Left forelimb (tissue), 1 donor: ENCODE measurements around the gene RAB33B.
"Not testable (repeated sequence)": the region's sequence is repeated elsewhere in the genome, so short reads cannot be mapped to it uniquely, and the experiment has no call there.

Experiments used
- DNase-seq: peaks from one replicate; pipeline ENCODE4 v3.0.0-alpha.2; 2018; ENCODE audit warnings: low spot score

The RAB33B gene

DNA sequence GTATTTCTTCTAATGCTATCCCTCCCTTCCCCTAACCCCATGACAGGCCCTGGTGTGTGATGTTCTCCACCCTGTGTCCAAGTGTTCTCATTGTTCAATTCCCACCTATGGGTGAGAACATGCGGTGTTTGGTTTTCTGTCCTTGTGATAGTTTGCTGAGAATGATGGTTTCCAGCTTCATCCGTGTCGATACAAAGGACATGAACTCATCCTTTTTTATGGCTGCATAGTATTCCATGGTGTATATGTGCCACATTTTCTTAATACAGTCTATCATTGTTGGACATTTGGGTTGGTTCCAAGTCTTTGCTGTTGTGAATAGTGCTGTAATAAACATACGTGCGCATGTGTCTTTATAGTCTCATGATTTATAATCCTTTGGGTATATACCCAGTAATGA is 10.6 kb downstream of the RAB33B start:
- DNase-seq, result not testable (repeated sequence)

DNA sequence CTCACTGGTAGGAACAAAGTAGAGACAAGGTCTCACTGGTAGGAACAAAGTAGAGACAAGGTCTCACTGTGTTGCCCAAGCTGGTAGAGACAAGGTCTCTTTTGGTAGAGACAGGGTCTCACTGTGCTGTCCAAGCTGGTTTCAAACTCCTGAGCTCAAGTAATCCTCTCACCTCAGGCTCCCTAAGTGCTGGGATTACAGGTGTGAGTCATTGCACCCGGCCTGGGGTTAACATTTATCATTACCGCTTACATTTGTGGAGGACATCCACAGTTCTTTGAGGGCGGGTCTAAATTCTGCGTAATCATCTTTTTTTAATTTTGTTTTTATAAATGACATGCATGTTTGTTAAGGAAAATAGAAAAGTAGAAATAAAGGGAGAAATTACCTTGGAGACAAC is 12.0 kb downstream of the RAB33B start:
- DNase-seq, result no peak

DNA sequence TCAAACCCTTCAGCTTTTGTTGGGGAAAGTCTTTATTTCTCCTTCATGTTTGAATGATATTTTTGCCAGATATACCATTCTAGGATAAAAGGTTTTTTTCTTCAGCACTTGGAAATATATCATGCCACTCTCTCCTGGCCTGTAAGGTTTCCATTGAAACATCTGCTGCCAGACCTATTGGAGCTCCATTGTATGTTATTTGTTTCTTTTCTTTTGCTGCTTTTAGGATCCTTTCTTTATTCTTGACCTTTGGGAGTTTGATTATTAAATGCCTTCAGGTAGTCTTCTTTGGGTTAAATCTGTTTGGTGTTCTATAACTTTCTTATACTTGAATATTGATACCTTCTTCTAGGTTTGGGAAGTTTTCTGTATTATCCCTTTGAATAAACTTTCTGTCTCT is 14.8 kb downstream of the RAB33B start:
- not testable (repeated sequence) for DNase-seq

DNA sequence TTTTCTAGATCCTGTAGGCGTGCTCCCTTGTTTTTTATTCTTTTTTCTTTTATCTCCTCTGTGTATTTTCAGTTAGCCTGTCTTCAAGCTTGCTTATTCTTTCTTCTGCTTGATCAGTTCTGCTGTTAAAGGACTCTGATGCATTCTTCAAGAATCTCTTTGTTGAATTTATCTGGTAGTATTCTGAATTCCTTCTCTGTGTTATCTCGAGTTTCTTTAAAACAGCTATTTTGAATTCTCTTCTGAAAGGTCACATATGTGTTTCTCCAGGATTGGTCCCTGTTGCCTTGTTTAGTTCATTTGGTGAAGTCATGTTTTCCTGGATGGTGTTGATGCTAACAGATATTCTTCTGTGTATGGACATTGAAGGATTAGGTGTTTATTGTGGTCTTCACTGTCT is 15.3 kb downstream of the RAB33B start:
- DNase-seq, result no peak

- no peak for DNase-seq
Measured at GRCh38 chr4:139469869-139470268, 15.9 kb downstream of the RAB33B start.

DNA sequence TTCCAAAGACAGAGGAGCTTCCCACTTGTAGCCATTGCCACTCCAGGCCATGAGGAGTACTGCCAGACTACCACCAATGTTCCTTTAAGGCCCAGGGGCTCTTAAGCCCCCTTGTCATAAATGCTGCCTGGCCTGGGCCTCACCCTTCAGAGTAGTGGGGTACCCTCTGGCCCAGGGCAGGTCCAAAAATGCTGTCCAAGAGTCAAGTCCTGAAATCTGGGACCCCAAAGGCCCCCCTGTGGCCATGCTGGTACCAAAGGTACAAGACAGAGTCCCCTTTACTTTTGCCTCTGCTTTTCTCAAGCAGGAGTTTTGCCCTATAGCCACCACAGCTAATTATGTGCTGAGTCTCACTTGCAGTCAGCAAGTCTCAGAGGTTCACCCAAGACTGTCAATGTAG is 16.4 kb downstream of the RAB33B start:
- no peak for DNase-seq

GRCh38 chr4:139470997-139471665 is 17.2 kb downstream of the RAB33B start:
- no peak for DNase-seq

GRCh38 chr4:139472852-139473251 is 18.9 kb downstream of the RAB33B start:
- DNase-seq, result no peak

DNA sequence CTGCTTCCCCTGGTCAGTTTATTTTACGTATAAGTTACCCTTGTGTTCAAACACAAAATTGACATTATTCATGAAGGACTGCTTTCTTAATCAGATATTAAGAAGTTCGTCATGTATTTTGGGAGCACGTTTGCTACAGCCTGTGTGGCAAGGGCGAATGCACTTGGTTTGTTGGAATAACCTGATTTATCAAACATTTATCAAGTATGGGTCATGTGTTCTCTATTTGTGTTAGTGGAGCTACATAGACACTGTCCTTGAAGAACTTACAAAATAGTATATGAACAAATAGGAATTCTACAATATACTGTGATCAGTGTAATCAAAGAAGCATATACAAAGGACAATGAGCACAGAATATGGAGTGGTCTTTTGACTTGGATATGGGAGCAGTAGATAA is 22.4 kb downstream of the RAB33B start:
- DNase-seq, result no peak

- DNase-seq, result no peak
Measured at GRCh38 chr4:139481465-139481864, 27.5 kb downstream of the RAB33B start.

GRCh38 chr4:139483000-139483399 is 29.1 kb downstream of the RAB33B start:
- DNase-seq, result no peak

DNA sequence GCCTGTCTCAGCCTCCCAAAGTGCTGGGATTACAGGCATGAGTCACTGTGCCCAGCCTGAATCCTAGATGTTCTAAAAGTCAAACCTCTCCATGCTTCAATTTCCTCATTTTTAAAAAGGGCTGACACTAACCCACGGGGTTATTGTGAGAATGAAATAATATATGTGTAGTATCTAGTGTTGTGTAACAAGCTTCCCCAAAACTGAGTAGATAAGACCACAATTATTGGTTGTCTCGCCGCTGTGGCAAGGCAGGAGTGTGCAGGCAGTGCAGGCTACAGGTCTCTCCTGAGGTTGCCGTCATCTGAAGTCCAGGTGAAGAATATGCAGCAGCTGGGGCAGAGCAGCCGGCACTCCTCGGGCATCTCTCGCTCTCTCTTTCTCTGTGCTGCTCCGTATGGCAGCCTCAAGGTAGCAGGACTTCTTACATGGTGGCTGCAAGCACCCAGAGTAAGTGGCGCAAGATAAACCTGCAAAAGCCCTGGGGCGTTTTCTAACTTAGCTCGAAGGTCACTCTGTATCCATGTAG is 30.9 kb downstream of the RAB33B start:
- no peak for DNase-seq

- no peak for DNase-seq
Measured at GRCh38 chr4:139488442-139488841, 34.5 kb downstream of the RAB33B start.

- no peak for DNase-seq
Measured at GRCh38 chr4:139489638-139490037, 35.7 kb downstream of the RAB33B start.

DNA sequence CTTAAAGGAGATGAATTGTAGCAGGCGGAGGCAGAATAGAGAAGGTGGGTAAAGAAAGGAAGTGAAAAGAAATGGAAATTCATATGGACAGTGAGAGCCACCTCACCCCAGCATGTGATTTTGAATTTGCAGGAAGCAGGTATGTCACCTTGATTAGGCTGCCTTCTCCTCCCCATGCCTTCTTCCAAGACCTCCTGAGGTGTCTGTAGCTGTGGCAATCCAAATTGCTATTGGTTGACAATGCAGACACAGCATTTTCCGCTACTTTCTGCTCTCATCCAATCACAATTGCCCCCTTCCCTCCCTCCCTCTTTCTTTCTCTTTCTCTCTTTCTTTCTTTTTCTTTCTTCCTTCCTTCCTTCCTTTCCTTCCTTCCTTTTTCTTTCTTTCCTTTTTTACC is 38.5 kb downstream of the RAB33B start:
- no peak for DNase-seq

GRCh38 chr4:139493176-139493575 is 39.3 kb downstream of the RAB33B start:
- no peak for DNase-seq

GRCh38 chr4:139499186-139499585 is 45.3 kb downstream of the RAB33B start:
- no peak for DNase-seq

GRCh38 chr4:139501117-139501516 is 47.2 kb downstream of the RAB33B start:
- DNase-seq, result no peak

GRCh38 chr4:139501527-139501926 is 47.6 kb downstream of the RAB33B start:
- no peak for DNase-seq

- no peak for DNase-seq
Measured at GRCh38 chr4:139501927-139502899, 48.3 kb downstream of the RAB33B start.

DNA sequence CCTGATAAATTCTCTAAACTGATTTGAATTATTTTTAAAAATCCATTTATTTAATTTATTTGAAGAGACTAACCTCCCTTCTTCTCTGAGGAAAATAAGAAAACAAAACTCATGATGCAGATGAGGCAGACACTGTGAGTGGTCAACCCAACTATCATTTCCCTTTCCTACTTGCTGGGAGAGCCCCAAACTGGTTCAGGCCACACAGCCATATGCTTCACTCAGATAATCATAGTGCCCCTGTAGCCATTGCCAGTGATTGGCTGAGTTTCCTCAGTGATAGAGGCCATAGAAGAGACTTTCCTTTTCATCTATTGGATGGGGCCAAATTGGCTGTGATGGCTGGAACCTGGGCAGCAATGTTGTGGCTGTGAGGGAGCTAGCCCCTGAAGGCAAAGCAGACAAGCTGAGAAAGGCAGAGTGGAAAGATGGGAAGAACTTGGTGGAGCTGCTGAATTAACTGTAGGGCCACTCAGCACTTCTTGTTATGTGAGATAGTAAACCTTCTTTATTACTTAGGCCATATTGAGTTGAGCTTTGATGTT is 49.8 kb downstream of the RAB33B start:
- DNase-seq, result no peak

GRCh38 chr4:139506774-139507173 is 52.9 kb downstream of the RAB33B start:
- no peak for DNase-seq
